ENCODE data around the gene RAB7A. TPM values are rescaled to one million over a fixed set of nuclear protein-coding genes. Genes with fewer than 3 reads are reported as not detected.

RAB7A gene
- total and polyA plus RNA-seq, 2 experiments from 2014 or later: 89.8 to 156 TPM

DNA sequence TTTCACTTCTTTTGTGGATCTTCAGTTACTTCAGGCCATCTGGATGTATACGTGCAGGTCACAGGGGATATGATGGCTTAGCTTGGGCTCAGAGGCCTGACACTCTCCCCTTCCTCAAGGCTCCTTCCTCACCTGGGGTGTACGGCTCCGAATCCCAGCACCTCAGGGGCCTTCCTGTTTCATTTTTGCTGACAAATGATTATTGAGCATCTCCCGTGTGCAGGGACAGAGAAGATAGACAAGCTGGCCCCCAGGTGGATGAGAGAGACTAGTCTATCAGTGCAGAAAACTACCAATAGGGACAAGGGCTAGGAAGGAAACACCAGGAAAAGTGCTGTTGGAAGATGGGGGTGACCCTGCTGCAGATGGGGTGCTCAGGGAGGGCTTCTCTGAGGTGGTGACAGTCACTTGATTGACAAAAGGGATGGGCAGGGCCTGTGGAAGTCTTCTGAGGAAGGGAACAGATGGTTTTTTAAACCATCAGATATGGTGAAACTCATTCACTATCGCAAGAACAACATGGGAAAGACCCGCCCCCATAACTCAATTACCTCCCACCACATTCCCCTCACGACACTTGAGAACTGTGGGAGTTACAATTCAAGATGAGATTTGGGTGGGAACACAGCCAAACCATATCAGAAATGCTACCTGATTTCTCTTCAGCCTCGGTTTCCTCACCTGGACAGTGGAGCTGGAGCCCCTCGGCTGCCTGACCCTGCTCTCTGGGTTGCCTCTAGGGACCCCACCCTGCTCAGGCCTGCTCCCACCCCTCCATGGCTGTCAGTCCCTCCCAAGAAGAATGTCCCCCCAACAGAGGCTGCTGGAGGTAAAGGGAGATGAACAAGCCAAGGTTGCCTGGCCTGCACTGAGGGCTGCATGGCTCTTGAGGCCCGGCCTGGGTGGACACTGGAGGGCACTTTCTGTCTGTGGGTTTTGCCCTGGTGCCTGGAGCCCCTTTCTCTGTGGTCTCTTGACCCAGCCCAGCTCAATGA, 116.2 kb downstream of the RAB7A start:
- Histone ChIP-seq H3K36me3 (ENCODE audit: insufficient read depth) (no peaks in the 10 kb centered on the region), H3K4me1 (ENCODE audit: insufficient read depth) (peaks cover 14% of the 10 kb centered on the region; the same call in 1 of the 2 replicates), H3K27me3 (ENCODE audit: insufficient read depth) (no peaks in the 10 kb centered on the region), H3K4me2 (no peak overlapping the region), H3F3A (replicated peaks; ENCODE audit: low read depth) (0 out of 2 replicates have a peak, but pooled peaks cover 3% of the 10 kb centered on the region), H3K27ac (ENCODE audit: low read depth) (no peak overlapping the region), H4K20me1 (replicated peaks; ENCODE audit: insufficient read depth) (no peaks in the 10 kb centered on the region), H2AFZ (no peak overlapping the region), H3K4me3 (no peak overlapping the region), H3K79me2 (replicated peaks; ENCODE audit: insufficient read depth) (no peaks in the 10 kb centered on the region), H3K9me2 (ENCODE audit: insufficient read depth) (no peaks in the 10 kb centered on the region)
- Mint-ChIP-seq H3K4me1 (peaks cover 16% of the 10 kb centered on the region), H3K27ac (no peak overlapping the region), H3K27me3 (ENCODE audit: insufficient read depth, low read depth, poor library complexity) (peaks cover 11% of the 10 kb centered on the region), H3K9me3 (peaks cover 23% of the 10 kb centered on the region), H3K36me3 (ENCODE audit: low read depth) (peaks cover 5% of the 10 kb centered on the region), H3K4me3 (no peak overlapping the region)
- TF ChIP-seq, protein P1, sequence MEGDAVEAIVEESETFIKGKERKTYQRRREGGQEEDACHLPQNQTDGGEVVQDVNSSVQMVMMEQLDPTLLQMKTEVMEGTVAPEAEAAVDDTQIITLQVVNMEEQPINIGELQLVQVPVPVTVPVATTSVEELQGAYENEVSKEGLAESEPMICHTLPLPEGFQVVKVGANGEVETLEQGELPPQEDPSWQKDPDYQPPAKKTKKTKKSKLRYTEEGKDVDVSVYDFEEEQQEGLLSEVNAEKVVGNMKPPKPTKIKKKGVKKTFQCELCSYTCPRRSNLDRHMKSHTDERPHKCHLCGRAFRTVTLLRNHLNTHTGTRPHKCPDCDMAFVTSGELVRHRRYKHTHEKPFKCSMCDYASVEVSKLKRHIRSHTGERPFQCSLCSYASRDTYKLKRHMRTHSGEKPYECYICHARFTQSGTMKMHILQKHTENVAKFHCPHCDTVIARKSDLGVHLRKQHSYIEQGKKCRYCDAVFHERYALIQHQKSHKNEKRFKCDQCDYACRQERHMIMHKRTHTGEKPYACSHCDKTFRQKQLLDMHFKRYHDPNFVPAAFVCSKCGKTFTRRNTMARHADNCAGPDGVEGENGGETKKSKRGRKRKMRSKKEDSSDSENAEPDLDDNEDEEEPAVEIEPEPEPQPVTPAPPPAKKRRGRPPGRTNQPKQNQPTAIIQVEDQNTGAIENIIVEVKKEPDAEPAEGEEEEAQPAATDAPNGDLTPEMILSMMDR (conservative IDR thresholded peaks at IDR 0.05; ENCODE audit: low read depth in 2 of 2): no peak
- no peak for TF ChIP-seq POLR2AphosphoS5 (IDR thresholded peaks at IDR 0.05; ENCODE audit: low read depth)
- TF ChIP-seq EZH2 (IDR thresholded peaks at IDR 0.05; ENCODE audit: low read depth, unreplicated experiment): no peak
- no peak for TF ChIP-seq JUNB (IDR thresholded peaks at IDR 0.05; ENCODE audit: unreplicated experiment)
- TF ChIP-seq EZH2phosphoT487 (IDR thresholded peaks at IDR 0.05; ENCODE audit: unreplicated experiment): no peak
- TF ChIP-seq STAT1 (IDR thresholded peaks at IDR 0.05; ENCODE audit: unreplicated experiment): no peak
- no peak for TF ChIP-seq ZNF114 (CRISPR knock-in tag; IDR thresholded peaks at IDR 0.05)
- TF ChIP-seq CREB1 (CRISPR knock-in tag; IDR thresholded peaks at IDR 0.05; ENCODE audit: low read depth): no peak
- TF ChIP-seq, protein P2, sequence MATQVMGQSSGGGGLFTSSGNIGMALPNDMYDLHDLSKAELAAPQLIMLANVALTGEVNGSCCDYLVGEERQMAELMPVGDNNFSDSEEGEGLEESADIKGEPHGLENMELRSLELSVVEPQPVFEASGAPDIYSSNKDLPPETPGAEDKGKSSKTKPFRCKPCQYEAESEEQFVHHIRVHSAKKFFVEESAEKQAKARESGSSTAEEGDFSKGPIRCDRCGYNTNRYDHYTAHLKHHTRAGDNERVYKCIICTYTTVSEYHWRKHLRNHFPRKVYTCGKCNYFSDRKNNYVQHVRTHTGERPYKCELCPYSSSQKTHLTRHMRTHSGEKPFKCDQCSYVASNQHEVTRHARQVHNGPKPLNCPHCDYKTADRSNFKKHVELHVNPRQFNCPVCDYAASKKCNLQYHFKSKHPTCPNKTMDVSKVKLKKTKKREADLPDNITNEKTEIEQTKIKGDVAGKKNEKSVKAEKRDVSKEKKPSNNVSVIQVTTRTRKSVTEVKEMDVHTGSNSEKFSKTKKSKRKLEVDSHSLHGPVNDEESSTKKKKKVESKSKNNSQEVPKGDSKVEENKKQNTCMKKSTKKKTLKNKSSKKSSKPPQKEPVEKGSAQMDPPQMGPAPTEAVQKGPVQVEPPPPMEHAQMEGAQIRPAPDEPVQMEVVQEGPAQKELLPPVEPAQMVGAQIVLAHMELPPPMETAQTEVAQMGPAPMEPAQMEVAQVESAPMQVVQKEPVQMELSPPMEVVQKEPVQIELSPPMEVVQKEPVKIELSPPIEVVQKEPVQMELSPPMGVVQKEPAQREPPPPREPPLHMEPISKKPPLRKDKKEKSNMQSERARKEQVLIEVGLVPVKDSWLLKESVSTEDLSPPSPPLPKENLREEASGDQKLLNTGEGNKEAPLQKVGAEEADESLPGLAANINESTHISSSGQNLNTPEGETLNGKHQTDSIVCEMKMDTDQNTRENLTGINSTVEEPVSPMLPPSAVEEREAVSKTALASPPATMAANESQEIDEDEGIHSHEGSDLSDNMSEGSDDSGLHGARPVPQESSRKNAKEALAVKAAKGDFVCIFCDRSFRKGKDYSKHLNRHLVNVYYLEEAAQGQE (IDR thresholded peaks at IDR 0.05; ENCODE audit: unreplicated experiment): no peak
- TF ChIP-seq, protein P3, sequence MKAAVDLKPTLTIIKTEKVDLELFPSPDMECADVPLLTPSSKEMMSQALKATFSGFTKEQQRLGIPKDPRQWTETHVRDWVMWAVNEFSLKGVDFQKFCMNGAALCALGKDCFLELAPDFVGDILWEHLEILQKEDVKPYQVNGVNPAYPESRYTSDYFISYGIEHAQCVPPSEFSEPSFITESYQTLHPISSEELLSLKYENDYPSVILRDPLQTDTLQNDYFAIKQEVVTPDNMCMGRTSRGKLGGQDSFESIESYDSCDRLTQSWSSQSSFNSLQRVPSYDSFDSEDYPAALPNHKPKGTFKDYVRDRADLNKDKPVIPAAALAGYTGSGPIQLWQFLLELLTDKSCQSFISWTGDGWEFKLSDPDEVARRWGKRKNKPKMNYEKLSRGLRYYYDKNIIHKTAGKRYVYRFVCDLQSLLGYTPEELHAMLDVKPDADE (IDR thresholded peaks at IDR 0.05): no peak
- no peak for TF ChIP-seq NANOG (IDR thresholded peaks at IDR 0.05; ENCODE audit: borderline replicate concordance)
- TF ChIP-seq, protein P4, sequence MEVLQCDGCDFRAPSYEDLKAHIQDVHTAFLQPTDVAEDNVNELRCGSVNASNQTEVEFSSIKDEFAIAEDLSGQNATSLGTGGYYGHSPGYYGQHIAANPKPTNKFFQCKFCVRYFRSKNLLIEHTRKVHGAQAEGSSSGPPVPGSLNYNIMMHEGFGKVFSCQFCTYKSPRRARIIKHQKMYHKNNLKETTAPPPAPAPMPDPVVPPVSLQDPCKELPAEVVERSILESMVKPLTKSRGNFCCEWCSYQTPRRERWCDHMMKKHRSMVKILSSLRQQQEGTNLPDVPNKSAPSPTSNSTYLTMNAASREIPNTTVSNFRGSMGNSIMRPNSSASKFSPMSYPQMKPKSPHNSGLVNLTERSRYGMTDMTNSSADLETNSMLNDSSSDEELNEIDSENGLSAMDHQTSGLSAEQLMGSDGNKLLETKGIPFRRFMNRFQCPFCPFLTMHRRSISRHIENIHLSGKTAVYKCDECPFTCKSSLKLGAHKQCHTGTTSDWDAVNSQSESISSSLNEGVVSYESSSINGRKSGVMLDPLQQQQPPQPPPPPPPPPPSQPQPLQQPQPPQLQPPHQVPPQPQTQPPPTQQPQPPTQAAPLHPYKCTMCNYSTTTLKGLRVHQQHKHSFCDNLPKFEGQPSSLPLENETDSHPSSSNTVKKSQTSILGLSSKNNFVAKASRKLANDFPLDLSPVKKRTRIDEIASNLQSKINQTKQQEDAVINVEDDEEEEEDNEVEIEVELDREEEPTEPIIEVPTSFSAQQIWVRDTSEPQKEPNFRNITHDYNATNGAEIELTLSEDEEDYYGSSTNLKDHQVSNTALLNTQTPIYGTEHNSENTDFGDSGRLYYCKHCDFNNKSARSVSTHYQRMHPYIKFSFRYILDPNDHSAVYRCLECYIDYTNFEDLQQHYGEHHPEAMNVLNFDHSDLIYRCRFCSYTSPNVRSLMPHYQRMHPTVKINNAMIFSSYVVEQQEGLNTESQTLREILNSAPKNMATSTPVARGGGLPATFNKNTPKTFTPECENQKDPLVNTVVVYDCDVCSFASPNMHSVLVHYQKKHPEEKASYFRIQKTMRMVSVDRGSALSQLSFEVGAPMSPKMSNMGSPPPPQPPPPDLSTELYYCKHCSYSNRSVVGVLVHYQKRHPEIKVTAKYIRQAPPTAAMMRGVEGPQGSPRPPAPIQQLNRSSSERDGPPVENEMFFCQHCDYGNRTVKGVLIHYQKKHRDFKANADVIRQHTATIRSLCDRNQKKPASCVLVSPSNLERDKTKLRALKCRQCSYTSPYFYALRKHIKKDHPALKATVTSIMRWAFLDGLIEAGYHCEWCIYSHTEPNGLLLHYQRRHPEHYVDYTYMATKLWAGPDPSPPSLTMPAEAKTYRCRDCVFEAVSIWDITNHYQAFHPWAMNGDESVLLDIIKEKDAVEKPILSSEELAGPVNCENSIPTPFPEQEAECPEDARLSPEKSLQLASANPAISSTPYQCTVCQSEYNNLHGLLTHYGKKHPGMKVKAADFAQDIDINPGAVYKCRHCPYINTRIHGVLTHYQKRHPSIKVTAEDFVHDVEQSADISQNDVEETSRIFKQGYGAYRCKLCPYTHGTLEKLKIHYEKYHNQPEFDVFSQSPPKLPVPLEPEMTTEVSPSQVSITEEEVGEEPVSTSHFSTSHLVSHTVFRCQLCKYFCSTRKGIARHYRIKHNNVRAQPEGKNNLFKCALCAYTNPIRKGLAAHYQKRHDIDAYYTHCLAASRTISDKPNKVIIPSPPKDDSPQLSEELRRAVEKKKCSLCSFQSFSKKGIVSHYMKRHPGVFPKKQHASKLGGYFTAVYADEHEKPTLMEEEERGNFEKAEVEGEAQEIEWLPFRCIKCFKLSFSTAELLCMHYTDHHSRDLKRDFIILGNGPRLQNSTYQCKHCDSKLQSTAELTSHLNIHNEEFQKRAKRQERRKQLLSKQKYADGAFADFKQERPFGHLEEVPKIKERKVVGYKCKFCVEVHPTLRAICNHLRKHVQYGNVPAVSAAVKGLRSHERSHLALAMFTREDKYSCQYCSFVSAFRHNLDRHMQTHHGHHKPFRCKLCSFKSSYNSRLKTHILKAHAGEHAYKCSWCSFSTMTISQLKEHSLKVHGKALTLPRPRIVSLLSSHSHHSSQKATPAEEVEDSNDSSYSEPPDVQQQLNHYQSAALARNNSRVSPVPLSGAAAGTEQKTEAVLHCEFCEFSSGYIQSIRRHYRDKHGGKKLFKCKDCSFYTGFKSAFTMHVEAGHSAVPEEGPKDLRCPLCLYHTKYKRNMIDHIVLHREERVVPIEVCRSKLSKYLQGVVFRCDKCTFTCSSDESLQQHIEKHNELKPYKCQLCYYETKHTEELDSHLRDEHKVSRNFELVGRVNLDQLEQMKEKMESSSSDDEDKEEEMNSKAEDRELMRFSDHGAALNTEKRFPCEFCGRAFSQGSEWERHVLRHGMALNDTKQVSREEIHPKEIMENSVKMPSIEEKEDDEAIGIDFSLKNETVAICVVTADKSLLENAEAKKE (CRISPR knock-in tag; IDR thresholded peaks at IDR 0.05): no peak
- TF ChIP-seq ZNF331 (CRISPR knock-in tag; IDR thresholded peaks at IDR 0.05; ENCODE audit: low read depth): no peak
- DNase-seq (ENCODE audit: low spot score): no peak
- ATAC-seq: no peak
